KBM-7 (cell line): ENCODE measurements around the gene ZBED6.
A peak's percentile ranks its signal among the peaks of the same experiment; 100 is the strongest.
"Not testable (repeated sequence)": the region's sequence is repeated elsewhere in the genome, so short reads cannot be mapped to it uniquely, and the experiment has no call there.

Experiments used
- DNase-seq: peaks from one replicate; pipeline ENCODE4 v3.0.0-alpha.2; 2015
- in situ Hi-C: fragments of 300-500 bp; cut with MboI; formaldehyde crosslinking; loops from 2 replicates; pipeline ENCODE4 v1.14.3; 2020; ENCODE audit warnings: low sequenced_read_pairs, low pct_unique_long_range_greater_than_20kb, mixed read lengths

ZBED6 gene

GRCh38 chr1:203795441-203796235 is at the start of gene ZBED6, which contains the start of gene ZC3H11A:
ZBED6 (plus strand) TSS chr1:203795623; CDS start chr1:203797523, 1,900 bp downstream.
ZC3H11A (plus strand) TSS chr1:203795623; CDS start chr1:203817071, 21,448 bp downstream.
- peak; percentile 95 for DNase-seq
- in situ Hi-C loops: no loop called here

DNA sequence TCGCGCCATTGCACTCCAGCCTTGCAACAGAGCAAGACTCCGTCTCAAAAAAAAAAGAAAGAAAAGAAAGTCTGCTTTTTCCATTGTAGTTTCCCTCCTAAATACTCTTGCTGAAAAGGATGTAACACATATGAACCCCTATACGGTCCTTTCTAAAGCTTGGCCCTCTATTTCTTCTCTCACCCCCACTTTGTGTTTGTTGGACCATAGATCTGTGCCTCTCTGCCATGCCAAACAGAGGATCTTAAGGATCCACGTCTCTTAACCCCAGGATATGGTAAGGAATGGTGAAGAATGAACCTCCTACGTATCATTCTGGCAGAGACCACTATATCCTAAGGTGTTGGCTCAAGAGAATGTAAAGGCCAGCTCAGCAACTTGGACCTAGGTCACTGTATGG is 49.1 kb upstream of the ZBED6 start:
- in situ Hi-C loops: no loop called here

GRCh38 chr1:203751051-203751450 is 44.4 kb upstream of the ZBED6 start:
- in situ Hi-C loops: no loop called here
- DNase-seq: no peak

More for the DNA sequence above, 49.1 kb upstream of the ZBED6 start:
- no peak for DNase-seq

GRCh38 chr1:203751618-203752361 is 43.6 kb upstream of the ZBED6 start:
- DNase-seq, in situ Hi-C loops: not testable (repeated sequence)

DNA sequence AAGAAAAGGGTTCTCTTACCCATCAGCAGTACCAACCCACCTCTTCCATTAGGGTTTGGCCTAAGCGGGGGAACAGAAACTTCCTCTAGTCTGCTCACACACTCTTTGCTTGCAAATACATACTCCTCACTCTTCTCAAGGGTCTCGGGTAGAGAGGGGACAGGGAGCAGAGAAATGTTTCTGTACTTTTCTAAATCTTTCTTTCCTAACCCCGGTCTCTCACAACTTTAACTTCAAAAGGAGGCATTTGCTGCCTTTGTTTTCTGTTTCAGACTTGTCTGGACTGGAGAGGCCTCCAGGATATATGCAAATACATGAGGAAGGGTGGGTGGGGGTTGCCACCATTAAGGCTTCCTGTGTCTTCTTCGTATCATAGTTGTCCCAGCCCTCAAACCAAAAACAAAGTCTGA is 41.0 kb upstream of the ZBED6 start:
- in situ Hi-C loops: no loop called here
- no peak for DNase-seq

DNA sequence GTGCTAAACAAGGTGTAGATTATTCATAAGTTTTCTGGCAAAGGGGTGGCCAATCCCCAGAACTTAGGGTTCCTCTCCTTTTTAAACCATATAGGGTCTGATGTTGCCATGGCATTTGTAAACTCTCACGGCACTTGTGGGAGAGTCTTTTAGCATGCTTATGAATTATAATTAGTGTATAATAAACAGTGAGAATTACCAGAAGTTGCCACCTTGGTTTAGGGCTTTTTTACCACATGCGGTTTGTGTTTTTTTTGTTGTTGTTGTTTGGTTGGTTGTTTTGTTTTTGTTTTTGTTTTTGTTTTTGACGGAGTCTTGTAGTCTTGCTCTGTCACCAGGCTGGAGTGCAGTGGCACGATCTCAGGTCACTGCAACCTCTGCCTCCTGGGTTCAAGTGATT is 39.4 kb upstream of the ZBED6 start:
- no peak for DNase-seq
- in situ Hi-C loops: no loop called here

GRCh38 chr1:203758749-203759148 is 36.7 kb upstream of the ZBED6 start:
- in situ Hi-C loops, DNase-seq: not testable (repeated sequence)

DNA sequence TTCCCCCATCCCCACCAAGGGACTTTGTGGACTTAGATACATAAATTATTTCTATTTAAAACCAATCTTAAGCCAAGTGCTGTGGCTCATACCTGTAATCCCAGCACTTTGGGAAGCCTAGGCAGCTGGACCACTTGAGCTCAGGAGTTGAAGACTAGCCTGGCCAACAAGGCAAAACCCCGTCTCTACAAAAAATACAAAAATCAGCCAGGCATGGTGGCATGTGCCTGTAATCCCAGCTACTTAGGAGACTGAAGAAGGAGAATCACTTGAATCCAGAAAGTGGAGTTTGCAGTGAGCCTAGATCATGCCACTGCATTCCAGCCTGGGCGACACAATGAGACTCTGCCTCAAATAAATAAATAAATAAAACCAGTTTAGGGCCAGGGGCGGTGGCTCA is 34.9 kb upstream of the ZBED6 start:
- in situ Hi-C loops: no loop called here
- no peak for DNase-seq

- in situ Hi-C loops, DNase-seq: not testable (repeated sequence)
Observed at GRCh38 chr1:203761958-203762357, 33.5 kb upstream of the ZBED6 start.

DNA sequence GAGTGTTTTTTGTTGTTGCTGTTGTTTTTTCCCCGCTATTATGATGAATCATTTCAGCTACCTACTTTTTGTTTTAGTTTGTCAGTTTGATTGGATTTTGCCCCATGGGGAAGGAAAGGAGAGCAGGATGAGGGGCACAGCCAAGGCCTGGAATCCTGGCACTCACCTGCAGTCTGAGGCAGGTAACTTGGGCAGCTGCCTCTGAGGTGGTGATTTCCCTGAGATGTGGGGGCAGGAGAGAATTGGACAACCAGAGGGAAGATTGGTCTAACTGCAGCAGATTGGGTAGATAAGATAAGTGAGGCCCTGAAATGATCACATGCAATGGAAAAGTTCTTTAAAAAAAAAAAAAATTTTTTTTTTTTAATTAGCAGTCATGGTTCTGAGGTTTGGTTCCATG is 31.9 kb upstream of the ZBED6 start:
- in situ Hi-C loops: no loop called here
- no peak for DNase-seq

DNA sequence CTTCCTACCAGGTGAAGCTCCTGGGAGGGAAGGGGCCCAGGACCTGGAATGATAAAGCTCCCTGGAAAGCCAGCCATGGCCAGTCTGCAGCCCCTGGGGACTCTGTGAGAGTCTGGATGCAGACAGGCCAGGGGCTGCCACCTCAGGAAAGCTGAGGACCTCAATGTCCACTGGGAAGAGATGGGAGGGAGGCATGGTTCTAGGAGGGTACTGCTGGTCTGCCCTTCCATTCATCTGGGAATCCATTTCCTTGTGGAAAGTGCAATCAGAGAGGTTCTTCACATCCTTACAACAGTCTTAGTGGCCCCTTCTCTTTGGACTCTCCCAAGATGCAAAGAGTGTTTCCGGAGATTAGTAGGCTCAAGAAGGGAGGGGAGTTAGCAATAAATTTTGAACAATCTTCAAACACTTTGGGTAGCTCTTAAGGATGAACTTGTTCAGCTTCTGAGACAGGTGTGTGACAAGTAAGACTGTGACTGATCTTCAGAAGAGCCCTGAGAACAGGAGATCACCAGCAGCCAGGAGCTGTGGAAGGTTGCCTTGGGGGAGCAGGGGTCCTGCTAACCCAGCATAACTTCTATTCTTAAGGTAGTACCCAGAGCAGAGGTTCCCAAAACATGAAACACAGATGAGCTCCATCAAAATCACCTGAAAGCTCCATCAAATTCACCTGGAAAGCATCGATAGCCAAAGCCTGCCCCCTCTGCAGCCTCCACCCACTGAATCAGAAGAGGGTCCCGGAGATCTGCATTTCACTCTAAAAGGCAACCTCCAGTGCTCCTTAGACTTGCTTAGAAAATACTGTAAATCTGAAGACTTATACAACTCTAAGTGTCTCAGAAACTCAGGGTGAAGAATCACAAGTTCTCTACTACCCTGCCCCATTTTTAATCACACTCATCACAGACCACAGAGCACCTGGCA is 31.1 kb upstream of the ZBED6 start:
- in situ Hi-C loops: no loop called here
- DNase-seq: no peak

DNA sequence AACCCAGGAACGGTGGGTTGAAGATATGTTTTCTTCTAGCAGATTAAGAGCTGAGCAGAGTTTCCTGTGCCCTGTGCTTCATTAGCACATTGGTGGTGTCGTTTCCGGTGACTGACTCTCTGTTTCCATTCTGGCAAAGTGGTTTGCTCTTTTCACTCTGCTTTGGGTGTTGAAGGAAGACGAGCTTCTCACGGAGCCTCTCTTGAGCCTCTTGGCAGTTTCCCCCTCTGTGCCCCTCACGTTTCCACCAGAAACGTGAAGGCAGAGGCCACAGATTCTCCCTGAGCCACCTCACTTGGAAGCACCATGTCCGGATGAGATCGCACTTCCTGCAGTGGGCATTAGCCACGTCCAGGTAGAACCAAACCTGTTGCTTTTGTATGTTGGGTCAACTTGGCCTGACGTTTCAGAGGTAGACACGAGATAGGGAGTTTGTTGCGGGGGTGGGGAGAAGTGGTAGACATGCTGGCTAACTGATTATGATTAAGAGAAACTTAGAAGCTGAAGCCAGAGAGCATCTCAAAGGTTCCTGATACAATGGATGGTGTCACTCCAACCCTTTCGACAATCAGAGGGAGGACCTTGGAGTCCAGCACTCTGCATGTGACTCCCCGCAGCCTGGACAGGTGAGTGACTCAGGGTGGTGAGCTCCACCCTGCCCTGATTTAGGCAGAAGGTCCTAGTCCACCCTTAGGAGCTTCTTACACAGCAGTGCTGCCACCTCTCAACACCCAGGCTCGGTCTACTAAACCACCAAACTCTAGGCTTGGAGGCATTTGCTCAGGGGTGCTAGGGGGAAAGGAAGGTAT is 30.2 kb upstream of the ZBED6 start, which contains the start of gene LAX1:
LAX1 (plus strand) TSS at position 155 of the 809 bp plus-strand sequence; CDS start at position 538, 383 bp downstream.
- DNase-seq: peak; percentile 81
- in situ Hi-C loops: no loop called here

GRCh38 chr1:203768256-203768655 is 27.2 kb upstream of the ZBED6 start:
- in situ Hi-C loops: no loop called here
- DNase-seq: no peak

DNA sequence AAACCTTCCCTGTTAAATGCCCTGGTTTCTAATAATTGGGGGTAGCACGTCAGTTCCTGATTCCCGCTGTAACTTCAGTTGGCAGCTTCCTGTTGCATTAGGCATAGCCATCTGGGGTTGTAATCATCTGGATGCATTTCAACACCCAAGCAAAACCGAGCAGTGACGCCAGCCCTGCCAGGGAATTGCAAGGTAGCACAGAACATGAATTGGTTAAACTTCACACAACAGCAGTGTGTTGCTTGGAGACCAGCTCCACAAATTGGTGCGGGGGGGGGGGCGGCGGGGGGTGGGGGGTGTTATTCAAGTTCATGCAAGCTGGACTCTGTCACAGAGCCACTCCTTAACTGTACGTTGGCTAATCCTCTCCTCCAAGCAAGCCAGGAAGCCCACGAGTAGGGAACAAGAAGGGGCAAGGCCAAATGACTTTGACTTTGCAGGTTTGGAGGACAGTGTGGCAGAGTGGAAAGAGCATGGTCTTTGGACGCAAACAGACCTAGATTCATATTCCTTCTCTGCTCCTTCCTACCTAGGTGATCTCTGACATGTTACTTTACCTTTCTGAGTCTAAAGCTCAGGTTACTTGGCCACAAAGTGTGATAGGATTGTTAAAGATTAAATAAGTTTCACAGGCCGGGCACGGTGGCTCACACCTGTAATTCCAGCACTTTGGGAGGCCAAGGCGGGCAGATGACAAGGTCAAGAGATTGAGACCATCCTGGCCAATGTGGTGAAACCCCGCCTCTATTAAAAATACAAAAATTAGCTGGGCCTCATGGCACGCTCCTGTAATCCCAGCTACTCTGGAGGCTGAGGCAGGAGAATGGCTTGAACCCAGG is 25.7 kb upstream of the ZBED6 start:
- peak; percentile 81 for DNase-seq
- in situ Hi-C loops: no loop called here

DNA sequence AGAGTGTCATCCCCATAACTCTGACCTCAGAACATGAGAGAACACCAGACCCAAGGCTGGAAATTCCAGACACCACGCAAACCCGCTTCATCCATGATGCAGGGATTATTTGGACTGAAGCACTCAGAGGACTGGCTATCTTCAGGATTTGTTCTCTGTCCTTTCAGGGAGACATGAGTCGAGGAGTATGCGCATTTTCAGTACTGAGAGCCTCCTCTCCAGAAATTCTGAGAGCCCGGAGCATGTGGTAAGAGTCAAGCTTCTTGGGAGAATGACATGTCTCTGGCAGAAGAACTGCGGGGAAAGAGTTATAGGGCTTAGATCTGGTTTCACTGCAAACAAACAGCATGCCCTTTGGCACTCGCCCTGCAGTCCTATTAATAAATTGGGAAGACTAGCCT is 23.5 kb upstream of the ZBED6 start:
- in situ Hi-C loops: no loop called here

GRCh38 chr1:203772836-203773235 is 22.6 kb upstream of the ZBED6 start:
- in situ Hi-C loops: no loop called here
- DNase-seq: no peak

More for the DNA sequence above, 23.5 kb upstream of the ZBED6 start:
- no peak for DNase-seq

DNA sequence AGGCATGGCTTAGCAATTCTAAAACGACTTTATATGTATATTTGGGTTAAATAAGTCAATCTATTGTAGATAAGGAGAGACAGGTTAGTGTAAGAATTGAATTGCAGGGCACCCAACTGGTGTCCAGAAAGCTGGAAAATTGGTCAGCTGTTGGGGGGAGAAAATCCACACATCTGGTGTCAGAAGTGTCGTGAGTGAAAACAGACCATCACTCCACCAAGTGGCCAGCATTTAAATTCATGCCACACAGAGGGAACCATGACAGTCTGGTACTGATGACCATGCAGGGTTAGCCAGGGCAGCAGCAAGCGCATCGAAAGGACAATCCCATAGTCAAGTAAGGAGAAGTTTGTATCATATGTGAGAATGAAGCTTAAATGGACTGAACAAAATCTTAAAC is 18.8 kb upstream of the ZBED6 start:
- DNase-seq: no peak
- in situ Hi-C loops: no loop called here

DNA sequence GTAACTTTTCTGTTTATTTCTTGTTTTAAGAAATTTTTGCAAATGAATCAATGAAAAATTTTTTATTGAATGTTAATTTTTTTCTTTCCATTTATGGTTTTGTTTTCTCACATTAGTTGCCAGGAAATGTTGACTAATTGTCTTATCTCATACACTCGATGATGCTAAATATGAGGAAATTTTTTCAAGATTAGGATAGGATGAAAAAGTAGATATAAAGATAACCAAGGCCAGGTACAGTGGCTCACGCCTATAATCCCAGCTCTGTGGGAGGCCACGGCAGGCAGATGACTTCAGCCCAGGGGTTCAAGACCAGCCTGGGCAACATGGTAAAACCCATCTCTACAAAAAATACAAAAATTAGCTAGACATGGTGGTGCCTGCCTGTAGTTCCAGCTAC is 17.8 kb upstream of the ZBED6 start:
- DNase-seq: no peak
- in situ Hi-C loops: no loop called here
